Peyer's patch (tissue), 4 donors: ENCODE results near the gene SRGAP2.
"Not testable (repeated sequence)": the region's sequence is repeated elsewhere in the genome, so short reads cannot be mapped to it uniquely, and the experiment has no call there.

Source experiments
- POLR2A ChIP-seq, 2 donors: fragments of 450-650 bp; IDR thresholded peaks; one replicate each; pipeline ENCODE4 v1.5.1; 2017; ENCODE audit warnings: antibody characterized with exemption in 2 of 2, mild to moderate bottlenecking in 2 of 2, moderate library complexity in 2 of 2
- TF ChIP-seq, protein P1 (sequence below), 6 experiments: fragments of 450-650 bp in 4 of 6; fragments of 200-600 bp in 2 of 6; sonication (generic) in 1 of 6; IDR thresholded peaks; one replicate each; pipeline ENCODE4 v1.5.1; 2017 to 2019; ENCODE audit warnings: antibody characterized with exemption in 6 of 6, mild to moderate bottlenecking in 3 of 6, moderate library complexity in 1 of 6

DNA sequence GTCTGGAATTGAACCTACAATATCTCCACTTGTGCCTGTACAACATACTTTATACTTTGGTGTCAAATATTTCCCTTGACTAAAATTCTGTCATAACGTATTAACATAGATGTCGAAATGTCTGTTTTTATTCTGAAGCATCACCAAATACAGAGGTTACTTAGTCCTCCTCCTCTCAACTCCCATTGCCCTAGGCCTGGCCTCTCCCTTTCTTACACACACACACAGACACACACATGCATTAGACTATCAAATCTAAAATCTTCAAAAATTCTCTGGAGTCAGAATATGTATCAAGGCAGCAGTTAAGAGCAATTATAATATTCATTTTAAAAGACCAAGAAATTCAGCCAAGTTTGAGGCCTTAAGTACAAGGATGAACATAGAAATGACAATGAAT lies 8.2 kb upstream of the SRGAP2 start:
- TF ChIP-seq, protein P1, sequence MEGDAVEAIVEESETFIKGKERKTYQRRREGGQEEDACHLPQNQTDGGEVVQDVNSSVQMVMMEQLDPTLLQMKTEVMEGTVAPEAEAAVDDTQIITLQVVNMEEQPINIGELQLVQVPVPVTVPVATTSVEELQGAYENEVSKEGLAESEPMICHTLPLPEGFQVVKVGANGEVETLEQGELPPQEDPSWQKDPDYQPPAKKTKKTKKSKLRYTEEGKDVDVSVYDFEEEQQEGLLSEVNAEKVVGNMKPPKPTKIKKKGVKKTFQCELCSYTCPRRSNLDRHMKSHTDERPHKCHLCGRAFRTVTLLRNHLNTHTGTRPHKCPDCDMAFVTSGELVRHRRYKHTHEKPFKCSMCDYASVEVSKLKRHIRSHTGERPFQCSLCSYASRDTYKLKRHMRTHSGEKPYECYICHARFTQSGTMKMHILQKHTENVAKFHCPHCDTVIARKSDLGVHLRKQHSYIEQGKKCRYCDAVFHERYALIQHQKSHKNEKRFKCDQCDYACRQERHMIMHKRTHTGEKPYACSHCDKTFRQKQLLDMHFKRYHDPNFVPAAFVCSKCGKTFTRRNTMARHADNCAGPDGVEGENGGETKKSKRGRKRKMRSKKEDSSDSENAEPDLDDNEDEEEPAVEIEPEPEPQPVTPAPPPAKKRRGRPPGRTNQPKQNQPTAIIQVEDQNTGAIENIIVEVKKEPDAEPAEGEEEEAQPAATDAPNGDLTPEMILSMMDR (IDR thresholded peaks at IDR 0.05) = not testable (repeated sequence)
- TF ChIP-seq POLR2A (IDR thresholded peaks at IDR 0.05) = not testable (repeated sequence)
